HepG2 (cell line): ENCODE results near the gene RTN4RL2. TPM values are rescaled to one million over a fixed set of nuclear protein-coding genes. Genes with fewer than 3 reads are reported as not detected.

Experiments
- AHR ChIP-seq: IDR thresholded peaks from 2 replicates; pipeline ENCODE4 v1.6.1; 2018; ENCODE audit warnings: missing genetic modification reagents, missing compliant biosample characterization
- DMAP1 ChIP-seq: IDR thresholded peaks from 2 replicates; pipeline ENCODE4 v1.6.1; 2016
- ISL2 ChIP-seq: sonication (generic); formaldehyde crosslinking; IDR thresholded peaks from 2 replicates; pipeline ENCODE4 v1.5.0; 2020; ENCODE audit warnings: missing genetic modification reagents
- NCOA2 ChIP-seq: sonication (generic); formaldehyde crosslinking; IDR thresholded peaks from 2 replicates; pipeline ENCODE4 v1.8.0; 2022; ENCODE audit warnings: inconsistent platforms
- RBM22 ChIP-seq: fragments of 200-400 bp; formaldehyde crosslinking; optimal IDR thresholded peaks from 2 replicates; pipeline ENCODE3; 2017; ENCODE audit warnings: mild to moderate bottlenecking, low read length, moderate library complexity
- ZFX ChIP-seq: sonication (generic); formaldehyde crosslinking; IDR thresholded peaks from 2 replicates; pipeline ENCODE4 v1.4.0; 2020; ENCODE audit warnings: mild to moderate bottlenecking, low read depth, missing genetic modification reagents, moderate library complexity
- ZNF496 ChIP-seq: sonication (generic); formaldehyde crosslinking; IDR thresholded peaks from 2 replicates; pipeline ENCODE4 v1.8.1; 2023; ENCODE audit warnings: mild to moderate bottlenecking, moderate library complexity, missing genetic modification reagents; ENCODE audit not compliant: insufficient replicate concordance
- polyA plus RNA-seq, 8 experiments: library from polyadenylated mRNA; depleted of rRNA in 3 of 8; stranded (reverse) in 7 of 8; unstranded in 1 of 8; fragments of >200 nt; fragmentation: Illumina TruSeq in 4 of 8; extraction: Trizol in 4 of 8; gene quantifications; 2 replicates each; pipeline versions ENCODE4 v1.2.1 to v1.2.3, GENCODE V29; 2011 to 2016; ENCODE audit warnings: low read depth in 4 of 8, missing spikeins in 1 of 8, mixed read lengths in 1 of 8; ENCODE audit not compliant: insufficient read depth in 1 of 8
- total RNA-seq, 5 experiments: library from RNA; depleted of rRNA; stranded (reverse); fragments of >200 nt; fragmentation: Illumina TruSeq; extraction: Trizol; gene quantifications; 2 replicates each; pipeline ENCODE4 v1.2.3, GENCODE V29; 2016; ENCODE audit warnings: low read depth in 1 of 5
- TF ChIP-seq, protein P1 (sequence below): sonication (generic); formaldehyde crosslinking; IDR thresholded peaks from 2 replicates; pipeline ENCODE4 v1.9.0; 2021; ENCODE audit warnings: missing genetic modification reagents, borderline replicate concordance
- TF ChIP-seq, protein P2 (sequence below): sonication (generic); formaldehyde crosslinking; conservative IDR thresholded peaks from 2 replicates; pipeline ENCODE4 v1.4.0; 2020; ENCODE audit warnings: missing genetic modification reagents
- TF ChIP-seq, protein P3 (sequence below): sonication (generic); formaldehyde crosslinking; IDR thresholded peaks from 2 replicates; pipeline ENCODE4 v1.8.1; 2023; ENCODE audit warnings: missing genetic modification reagents, mild to moderate bottlenecking, borderline replicate concordance
- TF ChIP-seq, protein P4 (sequence below): IDR thresholded peaks from 2 replicates; pipeline ENCODE4 v1.6.1; 2018; ENCODE audit warnings: missing genetic modification reagents, mild to moderate bottlenecking, missing compliant biosample characterization
- TF ChIP-seq, protein P5 (sequence below): conservative IDR thresholded peaks from 2 replicates; pipeline ENCODE4 v1.6.1; 2018; ENCODE audit warnings: missing genetic modification reagents
- TF ChIP-seq, protein P6 (sequence below): IDR thresholded peaks from 2 replicates; pipeline ENCODE4 v1.6.1; 2016; ENCODE audit warnings: missing compliant biosample characterization, missing genetic modification reagents, borderline replicate concordance
- TF ChIP-seq, protein P7 (sequence below): sonication (generic); formaldehyde crosslinking; IDR thresholded peaks from 2 replicates; pipeline ENCODE4 v1.4.0; 2020; ENCODE audit warnings: missing genetic modification reagents

RTN4RL2 gene
- total and polyA plus RNA-seq, 2 of the 13 experiments (the other 11 are each of a cell fraction or from before 2014, with no cell fraction given), result 1.3 to 4.3 TPM

DNA sequence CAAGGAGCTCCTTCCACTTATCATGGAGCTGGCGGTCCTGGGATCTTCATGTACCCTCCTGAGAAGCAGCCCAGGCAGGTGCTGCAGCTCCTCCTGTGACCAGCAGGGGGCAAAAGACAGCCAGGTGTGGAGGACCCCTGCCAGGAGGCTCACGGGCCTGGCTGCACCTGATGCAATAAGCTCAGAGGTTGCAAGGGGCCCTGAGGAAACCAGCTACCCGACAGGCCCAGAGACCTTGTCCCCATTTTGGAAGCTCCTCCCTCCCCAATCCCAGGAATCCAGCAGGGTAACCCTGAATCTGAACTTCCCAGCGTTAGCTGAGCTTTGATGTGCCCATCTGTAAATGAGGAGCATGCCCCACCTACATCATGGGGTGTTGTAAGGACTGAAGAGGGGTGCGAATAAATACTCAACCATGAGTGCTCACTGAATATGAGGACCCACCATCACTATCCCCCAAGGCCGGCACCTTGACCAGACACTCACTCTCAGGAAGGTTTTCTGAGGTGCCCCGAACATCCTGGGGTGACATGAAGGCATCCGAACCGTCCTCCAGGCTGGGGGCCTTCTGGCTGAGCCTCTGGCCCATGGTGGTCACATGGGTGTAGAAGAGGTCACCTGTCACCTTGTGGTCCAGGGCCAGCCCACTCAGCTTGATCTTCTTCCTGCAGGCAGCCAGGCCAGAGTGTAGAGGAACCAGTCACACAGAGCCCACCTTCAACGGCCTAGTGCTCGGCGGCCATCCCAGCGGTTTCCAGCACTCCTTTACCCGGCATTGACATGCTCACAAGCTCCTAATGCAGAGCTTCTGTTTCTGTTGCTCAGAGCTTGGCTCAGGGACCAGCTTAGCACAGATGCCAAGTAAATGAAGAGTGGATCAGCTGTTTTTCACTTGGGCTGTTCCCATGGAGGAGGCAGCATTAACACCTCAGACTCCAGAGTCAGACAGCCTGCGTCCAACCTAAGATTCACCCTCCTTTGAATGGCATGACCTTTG is 33.5 kb downstream of the RTN4RL2 start (continued):
- TF ChIP-seq, protein P1, sequence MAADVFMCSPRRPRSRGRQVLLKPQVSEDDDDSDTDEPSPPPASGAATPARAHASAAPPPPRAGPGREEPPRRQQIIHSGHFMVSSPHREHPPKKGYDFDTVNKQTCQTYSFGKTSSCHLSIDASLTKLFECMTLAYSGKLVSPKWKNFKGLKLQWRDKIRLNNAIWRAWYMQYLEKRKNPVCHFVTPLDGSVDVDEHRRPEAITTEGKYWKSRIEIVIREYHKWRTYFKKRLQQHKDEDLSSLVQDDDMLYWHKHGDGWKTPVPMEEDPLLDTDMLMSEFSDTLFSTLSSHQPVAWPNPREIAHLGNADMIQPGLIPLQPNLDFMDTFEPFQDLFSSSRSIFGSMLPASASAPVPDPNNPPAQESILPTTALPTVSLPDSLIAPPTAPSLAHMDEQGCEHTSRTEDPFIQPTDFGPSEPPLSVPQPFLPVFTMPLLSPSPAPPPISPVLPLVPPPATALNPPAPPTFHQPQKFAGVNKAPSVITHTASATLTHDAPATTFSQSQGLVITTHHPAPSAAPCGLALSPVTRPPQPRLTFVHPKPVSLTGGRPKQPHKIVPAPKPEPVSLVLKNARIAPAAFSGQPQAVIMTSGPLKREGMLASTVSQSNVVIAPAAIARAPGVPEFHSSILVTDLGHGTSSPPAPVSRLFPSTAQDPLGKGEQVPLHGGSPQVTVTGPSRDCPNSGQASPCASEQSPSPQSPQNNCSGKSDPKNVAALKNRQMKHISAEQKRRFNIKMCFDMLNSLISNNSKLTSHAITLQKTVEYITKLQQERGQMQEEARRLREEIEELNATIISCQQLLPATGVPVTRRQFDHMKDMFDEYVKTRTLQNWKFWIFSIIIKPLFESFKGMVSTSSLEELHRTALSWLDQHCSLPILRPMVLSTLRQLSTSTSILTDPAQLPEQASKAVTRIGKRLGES (CRISPR knock-in tag), result no peak
- TF ChIP-seq, protein P2, sequence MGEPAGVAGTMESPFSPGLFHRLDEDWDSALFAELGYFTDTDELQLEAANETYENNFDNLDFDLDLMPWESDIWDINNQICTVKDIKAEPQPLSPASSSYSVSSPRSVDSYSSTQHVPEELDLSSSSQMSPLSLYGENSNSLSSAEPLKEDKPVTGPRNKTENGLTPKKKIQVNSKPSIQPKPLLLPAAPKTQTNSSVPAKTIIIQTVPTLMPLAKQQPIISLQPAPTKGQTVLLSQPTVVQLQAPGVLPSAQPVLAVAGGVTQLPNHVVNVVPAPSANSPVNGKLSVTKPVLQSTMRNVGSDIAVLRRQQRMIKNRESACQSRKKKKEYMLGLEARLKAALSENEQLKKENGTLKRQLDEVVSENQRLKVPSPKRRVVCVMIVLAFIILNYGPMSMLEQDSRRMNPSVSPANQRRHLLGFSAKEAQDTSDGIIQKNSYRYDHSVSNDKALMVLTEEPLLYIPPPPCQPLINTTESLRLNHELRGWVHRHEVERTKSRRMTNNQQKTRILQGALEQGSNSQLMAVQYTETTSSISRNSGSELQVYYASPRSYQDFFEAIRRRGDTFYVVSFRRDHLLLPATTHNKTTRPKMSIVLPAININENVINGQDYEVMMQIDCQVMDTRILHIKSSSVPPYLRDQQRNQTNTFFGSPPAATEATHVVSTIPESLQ (CRISPR knock-in tag), result no peak
- TF ChIP-seq, protein P3, sequence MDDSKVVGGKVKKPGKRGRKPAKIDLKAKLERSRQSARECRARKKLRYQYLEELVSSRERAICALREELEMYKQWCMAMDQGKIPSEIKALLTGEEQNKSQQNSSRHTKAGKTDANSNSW (CRISPR knock-in tag), result 0 out of 2 replicates have a peak, but pooled peaks have one; percentile 43
- TF ChIP-seq, protein P4, sequence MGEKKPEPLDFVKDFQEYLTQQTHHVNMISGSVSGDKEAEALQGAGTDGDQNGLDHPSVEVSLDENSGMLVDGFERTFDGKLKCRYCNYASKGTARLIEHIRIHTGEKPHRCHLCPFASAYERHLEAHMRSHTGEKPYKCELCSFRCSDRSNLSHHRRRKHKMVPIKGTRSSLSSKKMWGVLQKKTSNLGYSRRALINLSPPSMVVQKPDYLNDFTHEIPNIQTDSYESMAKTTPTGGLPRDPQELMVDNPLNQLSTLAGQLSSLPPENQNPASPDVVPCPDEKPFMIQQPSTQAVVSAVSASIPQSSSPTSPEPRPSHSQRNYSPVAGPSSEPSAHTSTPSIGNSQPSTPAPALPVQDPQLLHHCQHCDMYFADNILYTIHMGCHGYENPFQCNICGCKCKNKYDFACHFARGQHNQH, result 0 out of 2 replicates have a peak, but pooled peaks have one; percentile 56
- peak; percentile 59; the same call in 1 of the 2 replicates for TF ChIP-seq NCOA2 (CRISPR knock-in tag)
- TF ChIP-seq ZFX (CRISPR knock-in tag), result peak; percentile 58; the same call in 1 of the 2 replicates
- TF ChIP-seq ZNF496 (CRISPR knock-in tag), result no peak
- TF ChIP-seq, protein P5, sequence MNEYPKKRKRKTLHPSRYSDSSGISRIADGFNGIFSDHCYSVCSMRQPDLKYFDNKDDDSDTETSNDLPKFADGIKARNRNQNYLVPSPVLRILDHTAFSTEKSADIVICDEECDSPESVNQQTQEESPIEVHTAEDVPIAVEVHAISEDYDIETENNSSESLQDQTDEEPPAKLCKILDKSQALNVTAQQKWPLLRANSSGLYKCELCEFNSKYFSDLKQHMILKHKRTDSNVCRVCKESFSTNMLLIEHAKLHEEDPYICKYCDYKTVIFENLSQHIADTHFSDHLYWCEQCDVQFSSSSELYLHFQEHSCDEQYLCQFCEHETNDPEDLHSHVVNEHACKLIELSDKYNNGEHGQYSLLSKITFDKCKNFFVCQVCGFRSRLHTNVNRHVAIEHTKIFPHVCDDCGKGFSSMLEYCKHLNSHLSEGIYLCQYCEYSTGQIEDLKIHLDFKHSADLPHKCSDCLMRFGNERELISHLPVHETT, result 0 out of 2 replicates have a peak, but pooled peaks have one; percentile 19
- TF ChIP-seq, protein P6, sequence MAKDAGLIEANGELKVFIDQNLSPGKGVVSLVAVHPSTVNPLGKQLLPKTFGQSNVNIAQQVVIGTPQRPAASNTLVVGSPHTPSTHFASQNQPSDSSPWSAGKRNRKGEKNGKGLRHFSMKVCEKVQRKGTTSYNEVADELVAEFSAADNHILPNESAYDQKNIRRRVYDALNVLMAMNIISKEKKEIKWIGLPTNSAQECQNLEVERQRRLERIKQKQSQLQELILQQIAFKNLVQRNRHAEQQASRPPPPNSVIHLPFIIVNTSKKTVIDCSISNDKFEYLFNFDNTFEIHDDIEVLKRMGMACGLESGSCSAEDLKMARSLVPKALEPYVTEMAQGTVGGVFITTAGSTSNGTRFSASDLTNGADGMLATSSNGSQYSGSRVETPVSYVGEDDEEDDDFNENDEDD, result peak; percentile 35; the same call in 1 of the 2 replicates
- TF ChIP-seq AHR (CRISPR knock-in tag), result 0 out of 2 replicates have a peak, but pooled peaks have one; percentile 58
- peak; percentile 14 for TF ChIP-seq RBM22
- TF ChIP-seq ISL2, result 0 out of 2 replicates have a peak, but pooled peaks have one; percentile 18
- TF ChIP-seq, protein P7, sequence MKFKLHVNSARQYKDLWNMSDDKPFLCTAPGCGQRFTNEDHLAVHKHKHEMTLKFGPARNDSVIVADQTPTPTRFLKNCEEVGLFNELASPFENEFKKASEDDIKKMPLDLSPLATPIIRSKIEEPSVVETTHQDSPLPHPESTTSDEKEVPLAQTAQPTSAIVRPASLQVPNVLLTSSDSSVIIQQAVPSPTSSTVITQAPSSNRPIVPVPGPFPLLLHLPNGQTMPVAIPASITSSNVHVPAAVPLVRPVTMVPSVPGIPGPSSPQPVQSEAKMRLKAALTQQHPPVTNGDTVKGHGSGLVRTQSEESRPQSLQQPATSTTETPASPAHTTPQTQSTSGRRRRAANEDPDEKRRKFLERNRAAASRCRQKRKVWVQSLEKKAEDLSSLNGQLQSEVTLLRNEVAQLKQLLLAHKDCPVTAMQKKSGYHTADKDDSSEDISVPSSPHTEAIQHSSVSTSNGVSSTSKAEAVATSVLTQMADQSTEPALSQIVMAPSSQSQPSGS (CRISPR knock-in tag), result peak; percentile 85
- peak; percentile 86 for TF ChIP-seq DMAP1
